Activated CD4-positive, alpha-beta memory T cell treated with anti-CD3 and anti-CD28 coated beads, Interleukin-2, amount 10 ng/mL, durations not matched to agents 7 days and 5 days (primary cell): ENCODE data around the gene NPC1. TPM values are rescaled to one million over a fixed set of nuclear protein-coding genes. Genes with fewer than 3 reads are reported as not detected.
"Not testable (repeated sequence)": the region's sequence is repeated elsewhere in the genome, so short reads cannot be mapped to it uniquely, and the experiment has no call there.

Experiments
- CTCF ChIA-PET: fragments of 350-600 bp; sonication (Branson Sonifier 250); formaldehyde crosslinking; loops from one replicate; lab custom pipeline; 2021; ENCODE audit warnings: antibody characterized with exemption, inconsistent platforms; lab: Charles Lee
- POLR2A ChIA-PET: fragments of 350-600 bp; sonication (Branson Sonifier 250); formaldehyde crosslinking; loops from one replicate; lab custom pipeline; 2021; ENCODE audit warnings: antibody characterized with exemption; lab: Charles Lee
- DNase-seq: peaks from one replicate; pipeline ENCODE4 v3.0.0-alpha.2; 2020
- H3K27ac Mint-ChIP-seq: one replicate; pipeline ENCODE4 v1.8.0; 2021; ENCODE audit warnings: mild to moderate bottlenecking, mixed read lengths
- H3K27me3 Mint-ChIP-seq: one replicate; pipeline ENCODE4 v1.8.0; 2021; ENCODE audit warnings: mixed read lengths
- H3K36me3 Mint-ChIP-seq: one replicate; pipeline ENCODE4 v1.8.0; 2021; ENCODE audit warnings: low read depth, mixed read lengths
- H3K4me1 Mint-ChIP-seq: one replicate; pipeline ENCODE4 v1.8.0; 2021; ENCODE audit warnings: mixed read lengths
- H3K4me3 Mint-ChIP-seq: one replicate; pipeline ENCODE4 v1.8.0; 2021; ENCODE audit warnings: mild to moderate bottlenecking, mixed read lengths
- H3K9me3 Mint-ChIP-seq: one replicate; pipeline ENCODE4 v1.8.0; 2021; ENCODE audit warnings: mixed read lengths
- total RNA-seq, 2 experiments: library from RNA; stranded (reverse); gene quantifications; one replicate each; pipeline ENCODE4 v1.2.3, GENCODE V29; 2021

NPC1 gene
- total RNA-seq, 2 experiments from 2014 or later: 39.8 to 44.8 TPM

- POLR2A ChIA-PET: no interaction called here
- H3K4me1 Mint-ChIP-seq: peaks cover 19% of the 10 kb centered on the region
- CTCF ChIA-PET: interaction anchor here (0.5 to 2.6 kb wide), 4 partner anchors 62 to 296 kb away, joined by 3 to 32 read pairs (median 5); no protein-coding TSS in a partner anchor
Observed at GRCh38 chr18:23623040-23623439, 36.7 kb upstream of the NPC1 start.

GRCh38 chr18:23619388-23619881 is 33.1 kb upstream of the NPC1 start:
- no peaks in the 10 kb centered on the region for H3K36me3 Mint-ChIP-seq
- H3K27ac Mint-ChIP-seq: no peak overlapping the region

More at GRCh38 chr18:23623040-23623439, 36.7 kb upstream of the NPC1 start:
- H3K36me3 Mint-ChIP-seq: no peaks in the 10 kb centered on the region
- no peak for DNase-seq
- H3K27me3 Mint-ChIP-seq: peaks cover 39% of the 10 kb centered on the region
- H3K27ac Mint-ChIP-seq: no peak overlapping the region
- H3K4me3 Mint-ChIP-seq: no peak overlapping the region
- H3K9me3 Mint-ChIP-seq: no peaks in the 10 kb centered on the region

DNA sequence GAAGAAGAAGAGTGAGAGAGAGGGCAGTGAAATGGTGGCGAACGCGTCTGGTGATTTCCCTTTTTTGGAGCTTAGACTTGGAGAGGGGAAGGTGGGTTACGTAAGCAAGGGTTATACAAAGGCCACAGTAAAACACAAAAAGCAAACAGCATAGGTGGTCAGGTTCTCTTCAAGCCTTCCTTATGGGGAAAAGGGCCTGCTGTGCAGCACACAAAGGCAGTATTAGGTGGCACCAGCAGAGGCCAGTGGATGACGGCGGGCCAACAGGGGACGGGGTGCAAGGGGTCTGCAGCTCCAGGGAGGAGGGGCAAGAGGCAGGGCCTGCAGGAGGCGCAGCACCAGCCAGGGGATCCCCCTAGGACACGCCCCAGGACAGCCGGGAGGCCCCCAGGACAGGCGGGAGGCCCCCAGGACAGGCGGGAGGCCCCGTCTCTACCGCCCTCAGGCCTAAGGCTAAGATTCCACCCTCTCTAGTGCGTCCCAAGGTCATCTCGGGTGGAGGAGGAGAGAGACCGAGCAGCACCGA is 32.6 kb upstream of the NPC1 start:
- H3K27ac Mint-ChIP-seq: no peak overlapping the region
- H3K4me3 Mint-ChIP-seq: no peak overlapping the region
- POLR2A ChIA-PET: no interaction called here
- H3K27me3 Mint-ChIP-seq: peaks cover 50% of the 10 kb centered on the region
- no peaks in the 10 kb centered on the region for H3K36me3 Mint-ChIP-seq
- no peak for DNase-seq
- no peaks in the 10 kb centered on the region for H3K9me3 Mint-ChIP-seq
- CTCF ChIA-PET: no interaction called here
- H3K4me1 Mint-ChIP-seq: peaks cover 5% of the 10 kb centered on the region

More at GRCh38 chr18:23619388-23619881, 33.1 kb upstream of the NPC1 start:
- H3K4me1 Mint-ChIP-seq: peaks cover 5% of the 10 kb centered on the region
- H3K27me3 Mint-ChIP-seq: peaks cover 50% of the 10 kb centered on the region
- ChIA-PET CTCF (no interaction called here), POLR2A (no interaction called here)
- no peak overlapping the region for H3K4me3 Mint-ChIP-seq
- H3K9me3 Mint-ChIP-seq: no peaks in the 10 kb centered on the region
- DNase-seq: no peak

DNA sequence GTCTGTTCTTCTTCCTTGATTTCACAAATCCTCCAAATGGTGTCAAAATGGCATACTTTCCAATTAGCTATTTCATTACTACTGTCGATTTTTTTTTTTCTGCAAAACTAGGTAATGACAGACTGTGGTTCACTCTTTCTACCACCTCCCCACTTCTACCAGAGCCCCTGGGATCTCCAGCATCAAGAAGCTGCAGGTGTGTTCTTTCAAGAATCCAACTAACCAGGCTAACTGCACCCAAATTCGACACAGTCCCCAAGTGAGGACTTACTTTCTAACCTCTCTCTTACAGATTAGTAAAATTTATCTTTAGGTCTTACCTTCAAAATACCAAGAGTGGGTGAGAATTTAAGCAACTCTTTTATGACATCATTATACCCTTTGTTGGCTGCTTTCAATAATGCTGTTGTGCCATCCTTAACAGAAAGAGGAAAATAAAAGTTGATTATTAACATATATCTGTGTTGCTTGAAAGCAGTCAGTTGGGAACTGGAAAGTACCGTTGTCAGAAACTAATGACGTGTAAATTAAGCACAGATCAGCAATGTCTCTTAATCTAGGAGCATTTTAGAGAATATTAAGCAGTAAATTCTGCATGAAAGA is 31.2 kb upstream of the NPC1 start:
- Mint-ChIP-seq H3K36me3 (no peaks in the 10 kb centered on the region), H3K4me3 (no peak overlapping the region), H3K9me3 (no peaks in the 10 kb centered on the region), H3K27me3 (peaks cover 48% of the 10 kb centered on the region), H3K27ac (no peak overlapping the region), H3K4me1 (peaks cover 5% of the 10 kb centered on the region)
- CTCF ChIA-PET: interaction anchor here (0.6 kb wide), 1 partner anchor 804 kb away, joined by 3 read pairs; no protein-coding TSS in a partner anchor
- no peak for DNase-seq
- POLR2A ChIA-PET: no interaction called here

GRCh38 chr18:23616258-23616657 is 30.0 kb upstream of the NPC1 start:
- CTCF ChIA-PET: no interaction called here
- peaks cover 5% of the 10 kb centered on the region for H3K4me1 Mint-ChIP-seq
- no peak for DNase-seq
- H3K27me3 Mint-ChIP-seq: peaks cover 38% of the 10 kb centered on the region
- no peak overlapping the region for H3K27ac Mint-ChIP-seq
- no peaks in the 10 kb centered on the region for H3K36me3 Mint-ChIP-seq
- H3K4me3 Mint-ChIP-seq: no peak overlapping the region
- POLR2A ChIA-PET: no interaction called here
- no peaks in the 10 kb centered on the region for H3K9me3 Mint-ChIP-seq

GRCh38 chr18:23614891-23615290 is 28.6 kb upstream of the NPC1 start:
- Mint-ChIP-seq H3K4me3 (no peak overlapping the region), H3K27me3 (peaks cover 25% of the 10 kb centered on the region), H3K27ac (no peak overlapping the region), H3K36me3 (no peaks in the 10 kb centered on the region), H3K4me1 (peaks cover 4% of the 10 kb centered on the region), H3K9me3 (no peaks in the 10 kb centered on the region)
- ChIA-PET POLR2A (no interaction called here), CTCF (interaction anchor here (1.2 to 2.2 kb wide), 2 partner anchors 88 to 116 kb away, joined by 3 to 5 read pairs; no protein-coding TSS in a partner anchor)
- DNase-seq: no peak

- H3K27me3 Mint-ChIP-seq: peaks cover 21% of the 10 kb centered on the region
- no peak for DNase-seq
- H3K36me3 Mint-ChIP-seq: no peaks in the 10 kb centered on the region
- H3K4me3 Mint-ChIP-seq: no peak overlapping the region
- CTCF ChIA-PET: interaction anchor here (1.2 to 2.2 kb wide), 2 partner anchors 89 to 116 kb away, joined by 3 to 5 read pairs; no protein-coding TSS in a partner anchor
- H3K9me3 Mint-ChIP-seq: no peaks in the 10 kb centered on the region
- H3K27ac Mint-ChIP-seq: no peak overlapping the region
- POLR2A ChIA-PET: no interaction called here
- no peaks in the 10 kb centered on the region for H3K4me1 Mint-ChIP-seq
Observed at GRCh38 chr18:23614413-23614812, 28.1 kb upstream of the NPC1 start.

DNA sequence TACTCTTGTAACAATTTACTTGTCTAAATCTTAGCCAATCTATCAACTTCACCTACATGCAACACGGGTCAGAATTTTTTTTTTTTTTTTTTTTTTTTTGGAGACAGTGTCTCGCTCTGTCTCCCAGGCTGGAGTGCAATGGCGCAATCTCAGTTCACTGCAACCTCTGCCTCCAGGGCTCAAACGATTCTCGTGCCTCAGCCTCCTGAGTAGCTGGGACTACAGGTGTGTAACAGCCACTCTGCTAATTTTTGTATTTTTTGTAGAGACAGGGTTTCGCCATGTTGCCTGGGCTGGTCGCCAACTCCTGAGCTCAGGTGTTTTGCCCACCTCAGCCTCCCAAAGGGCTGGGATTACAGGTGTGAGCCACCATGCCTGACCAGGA is 26.8 kb upstream of the NPC1 start:
- not testable (repeated sequence) for H3K9me3 Mint-ChIP-seq, H3K27ac Mint-ChIP-seq, H3K36me3 Mint-ChIP-seq

GRCh38 chr18:23612434-23613090 is 26.3 kb upstream of the NPC1 start:
- Mint-ChIP-seq H3K4me1 (no peaks in the 10 kb centered on the region), H3K9me3 (no peaks in the 10 kb centered on the region), H3K27me3 (peaks cover 6% of the 10 kb centered on the region), H3K27ac (no peak overlapping the region), H3K36me3 (no peaks in the 10 kb centered on the region), H3K4me3 (no peak overlapping the region)
- ChIA-PET CTCF (interaction anchor here (0.7 to 1.6 kb wide), 3 partner anchors 9 to 91 kb away, joined by 3 to 5 read pairs (median 4); no protein-coding TSS in a partner anchor), POLR2A (no interaction called here)
- DNase-seq: no peak

More for the DNA sequence above, 26.8 kb upstream of the NPC1 start:
- H3K4me3 Mint-ChIP-seq, DNase-seq, H3K4me1 Mint-ChIP-seq, POLR2A ChIA-PET: not testable (repeated sequence)
- peaks cover 11% of the 10 kb centered on the region for H3K27me3 Mint-ChIP-seq
- CTCF ChIA-PET: interaction anchor here (0.7 to 1.6 kb wide), 3 partner anchors 9 to 90 kb away, joined by 3 to 5 read pairs (median 4); no protein-coding TSS in a partner anchor

DNA sequence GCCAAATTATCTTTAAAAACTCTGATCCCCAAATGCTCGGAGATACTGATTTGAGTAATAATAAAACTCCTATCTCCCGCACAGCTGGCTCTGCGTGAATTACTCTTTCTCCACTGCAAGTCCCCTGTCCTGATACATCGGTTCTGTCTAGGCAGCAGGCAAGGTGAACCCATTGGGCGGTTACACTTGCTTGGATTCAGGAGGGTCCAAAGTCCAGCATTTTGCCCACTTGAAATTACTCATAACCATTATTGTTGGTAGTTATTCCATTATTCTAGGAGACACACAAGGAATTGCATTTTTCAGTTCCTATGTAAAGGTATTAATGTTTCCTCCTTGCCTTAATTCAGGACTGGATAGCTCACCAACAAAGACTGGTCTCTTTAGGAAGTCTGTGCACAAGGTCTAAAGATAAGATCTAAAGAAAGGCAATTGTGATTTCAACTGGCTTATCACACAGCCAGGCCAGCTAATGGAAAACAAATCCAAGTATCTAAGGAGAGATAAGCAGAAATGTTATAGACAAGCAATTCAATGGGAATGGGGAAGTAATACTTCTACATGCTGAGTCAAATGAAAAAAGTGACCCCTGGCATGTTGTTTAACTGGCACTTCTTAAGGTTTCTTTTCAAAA is 23.2 kb upstream of the NPC1 start:
- Mint-ChIP-seq H3K27ac (no peak overlapping the region), H3K27me3 (no peaks in the 10 kb centered on the region), H3K9me3 (no peaks in the 10 kb centered on the region), H3K4me3 (no peak overlapping the region), H3K4me1 (no peaks in the 10 kb centered on the region), H3K36me3 (no peaks in the 10 kb centered on the region)
- ChIA-PET CTCF (interaction anchor here (0.7 kb wide), 1 partner anchor 94 kb away, joined by 3 read pairs; no protein-coding TSS in a partner anchor), POLR2A (no interaction called here)
- DNase-seq: no peak

DNA sequence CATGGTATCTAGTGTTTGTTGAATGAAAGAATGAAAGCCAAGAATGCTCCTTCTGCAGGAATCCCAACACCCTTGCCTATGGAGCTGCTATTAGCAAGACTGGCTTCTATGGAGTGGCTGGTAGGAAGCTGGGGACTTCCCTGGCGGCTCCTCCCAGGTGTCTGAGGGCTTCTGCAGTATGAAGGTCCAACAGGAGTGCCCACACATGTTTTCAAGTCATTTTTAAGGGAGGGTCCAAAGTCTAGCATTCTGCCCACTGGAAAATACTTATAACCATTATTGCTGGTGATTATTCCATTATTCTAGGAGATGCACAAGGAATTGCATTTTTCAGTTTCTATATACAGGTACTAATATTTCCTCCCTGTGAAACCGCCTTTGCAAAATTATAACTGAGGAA is 21.9 kb upstream of the NPC1 start:
- Mint-ChIP-seq H3K36me3 (no peaks in the 10 kb centered on the region), H3K27me3 (no peaks in the 10 kb centered on the region), H3K4me3 (no peak overlapping the region), H3K27ac (no peak overlapping the region), H3K9me3 (no peaks in the 10 kb centered on the region), H3K4me1 (no peaks in the 10 kb centered on the region)
- ChIA-PET POLR2A (interaction anchor here (0.6 to 1.3 kb wide), 2 partner anchors 22 to 309 kb away, joined by 3 read pairs; partner anchors contain the start of gene NPC1), CTCF (no interaction called here)
- no peak for DNase-seq

DNA sequence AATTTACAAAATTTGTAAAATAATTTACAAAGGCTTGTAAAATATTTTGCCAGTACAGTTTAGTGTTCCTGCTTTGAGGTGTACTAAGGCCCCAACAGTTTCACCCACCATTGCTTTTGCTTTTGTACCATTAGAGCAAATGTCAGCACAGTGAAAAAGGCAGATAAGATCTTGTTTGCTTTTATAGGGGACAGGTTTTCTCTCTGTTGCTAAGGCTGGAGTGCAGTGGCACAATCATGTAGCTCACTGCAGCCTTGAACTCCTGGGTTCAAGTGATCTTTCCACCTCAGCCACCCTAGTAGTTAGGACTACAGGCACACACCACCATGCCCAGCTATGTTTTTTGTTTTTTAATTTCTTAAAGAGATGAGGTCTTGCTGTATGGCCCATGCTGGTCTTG is 19.6 kb upstream of the NPC1 start:
- Mint-ChIP-seq H3K9me3 (no peaks in the 10 kb centered on the region), H3K4me1 (no peaks in the 10 kb centered on the region), H3K4me3 (no peak overlapping the region), H3K36me3 (no peaks in the 10 kb centered on the region), H3K27me3 (peaks cover 2% of the 10 kb centered on the region), H3K27ac (no peak overlapping the region)
- ChIA-PET CTCF (no interaction called here), POLR2A (no interaction called here)
- DNase-seq: no peak

- ChIA-PET POLR2A (interaction anchor here (1.4 kb wide), 1 partner anchor 14 kb away, joined by 6 read pairs; no protein-coding TSS in a partner anchor), CTCF (no interaction called here)
- DNase-seq: no peak
- Mint-ChIP-seq H3K4me1 (peaks cover 2% of the 10 kb centered on the region), H3K36me3 (no peaks in the 10 kb centered on the region), H3K27me3 (peaks cover 3% of the 10 kb centered on the region), H3K9me3 (no peaks in the 10 kb centered on the region), H3K27ac (no peak overlapping the region), H3K4me3 (no peak overlapping the region)
Observed at GRCh38 chr18:23599809-23600208, 13.5 kb upstream of the NPC1 start.
